OCI-LY7 (cell line): ENCODE results near the gene KCNIP3. TPM values are rescaled to one million over a fixed set of nuclear protein-coding genes. Genes with fewer than 3 reads are reported as not detected.
"Not testable (repeated sequence)": the region's sequence is repeated elsewhere in the genome, so short reads cannot be mapped to it uniquely, and the experiment has no call there.

Experiments
- BruUV-seq: library from RNA; stranded (reverse); fragments of 400-500 nt; replicated peaks from 2 replicates; lab custom pipeline; 2021; lab: Mats Ljungman, UMichigan
- CTCF ChIA-PET: fragments of 300-600 bp; sonication (Branson Sonifier 250); formaldehyde crosslinking; loops from one replicate; lab custom pipeline; 2022; ENCODE audit warnings: antibody characterized with exemption; ENCODE audit not compliant: unreplicated experiment; lab: Charles Lee
- POLR2A ChIA-PET: fragments of 300-600 bp; sonication (Branson Sonifier 250); formaldehyde crosslinking; loops from one replicate; lab custom pipeline; 2022; ENCODE audit warnings: antibody characterized with exemption; lab: Charles Lee
- DNase-seq: peaks from one replicate; pipeline ENCODE4 v3.0.0-alpha.2; 2015; ENCODE audit warnings: low spot score
- H2AFZ ChIP-seq: fragments of 200-600 bp; sonication (generic), shearing (Covaris generic); 2 replicates; pipeline ENCODE4 v1.6.1; 2014; ENCODE audit warnings: mild to moderate bottlenecking, antibody characterized with exemption, low read length, moderate library complexity
- H3K27ac ChIP-seq: fragments of 200-600 bp; sonication (generic); 2 replicates; pipeline ENCODE4 v1.5.1; 2014; ENCODE audit warnings: mixed run types, low read depth, mild to moderate bottlenecking, moderate library complexity, low read length, inconsistent platforms; ENCODE audit not compliant: poor library complexity, severe bottlenecking
- H3K36me3 ChIP-seq: fragments of 200-600 bp; sonication (generic); 2 replicates; pipeline ENCODE4 v1.6.1; 2014; ENCODE audit warnings: mild to moderate bottlenecking, antibody characterized with exemption, low read length, moderate library complexity, mixed read lengths; ENCODE audit not compliant: insufficient read depth
- H3K4me1 ChIP-seq: fragments of 200-600 bp; sonication (generic); 2 replicates; pipeline ENCODE4 v1.5.1; 2014; ENCODE audit warnings: mild to moderate bottlenecking, low read length; ENCODE audit not compliant: insufficient read depth, poor library complexity, severe bottlenecking
- H3K4me2 ChIP-seq: fragments of 200-600 bp; sonication (generic); 2 replicates; pipeline ENCODE4 v1.6.1; 2014; ENCODE audit warnings: mild to moderate bottlenecking, low read length
- H3K4me3 ChIP-seq: fragments of 200-600 bp; sonication (generic); 2 replicates; pipeline ENCODE4 v1.5.1; 2014; ENCODE audit warnings: mild to moderate bottlenecking, low read depth, low read length; ENCODE audit not compliant: poor library complexity, severe bottlenecking
- H3K79me2 ChIP-seq: fragments of 200-600 bp; sonication (generic); 2 replicates; pipeline ENCODE4 v1.6.1; 2016; ENCODE audit warnings: low read depth, mild to moderate bottlenecking, low read length, moderate library complexity, mixed read lengths; ENCODE audit not compliant: insufficient read depth
- H3K9me2 ChIP-seq: fragments of 200-600 bp; sonication (generic); 2 replicates; pipeline ENCODE4 v1.6.1; 2016; ENCODE audit warnings: mild to moderate bottlenecking, low read length, mixed read lengths; ENCODE audit not compliant: insufficient read depth
- H3K9me3 ChIP-seq: fragments of 200-600 bp; sonication (generic); 2 replicates; pipeline ENCODE4 v1.6.1; 2014; ENCODE audit warnings: mild to moderate bottlenecking, mixed run types, low read length, mixed read lengths
- H4K20me1 ChIP-seq: fragments of 200-600 bp; sonication (generic); 2 replicates; pipeline ENCODE4 v1.6.1; 2014; ENCODE audit warnings: mild to moderate bottlenecking, antibody characterized with exemption, low read length, moderate library complexity, mixed read lengths; ENCODE audit not compliant: insufficient read depth
- CTCF ChIP-seq: fragments of 200-600 bp; sonication (generic); conservative IDR thresholded peaks from 2 replicates; pipeline ENCODE4 v1.5.1; 2014; ENCODE audit warnings: mild to moderate bottlenecking, antibody characterized with exemption, low read length, moderate library complexity, mixed read lengths
- intact Hi-C: fragments of 100-400 bp; cut with micrococcal nuclease; formaldehyde crosslinking; loops from one replicate; pipeline ENCODE4 v1.10.0; 2022; ENCODE audit not compliant: unreplicated experiment
- total RNA-seq, 2 experiments: library from RNA; depleted of rRNA in 1 of 2; stranded (reverse); fragments of >200 nt in 1 of 2; shearing (Covaris generic) in 1 of 2; gene quantifications; 2 replicates each; pipeline ENCODE4 v1.2.3, GENCODE V29; 2014 to 2022

Gene KCNIP3
- total RNA-seq, 2 experiments from 2014 or later, result not detected

- H3K36me3 ChIP-seq, CTCF ChIA-PET, H4K20me1 ChIP-seq, H3K4me1 ChIP-seq, POLR2A ChIA-PET, H2AFZ ChIP-seq, H3K9me3 ChIP-seq, intact Hi-C loops, H3K9me2 ChIP-seq, H3K27ac ChIP-seq, H3K4me3 ChIP-seq, BruUV-seq, H3K79me2 ChIP-seq, H3K4me2 ChIP-seq: not testable (repeated sequence)
- DNase-seq, result peak; percentile 62
- TF ChIP-seq CTCF, result peak; percentile 79
Measured at GRCh38 chr2:95414015-95414594, 117.0 kb downstream of the KCNIP3 start.

- H4K20me1 ChIP-seq, POLR2A ChIA-PET, H3K4me1 ChIP-seq, intact Hi-C loops, H3K36me3 ChIP-seq, H3K4me3 ChIP-seq, H3K27ac ChIP-seq, CTCF ChIA-PET, H3K9me3 ChIP-seq, H2AFZ ChIP-seq, H3K9me2 ChIP-seq, DNase-seq, H3K4me2 ChIP-seq, H3K79me2 ChIP-seq: not testable (repeated sequence)
- BruUV-seq, result TSS peak; percentile 39
Measured at GRCh38 chr2:95415138-95415537, 118.0 kb downstream of the KCNIP3 start.

GRCh38 chr2:95415561-95415960 is 118.4 kb downstream of the KCNIP3 start:
- POLR2A ChIA-PET, DNase-seq, H3K36me3 ChIP-seq, H4K20me1 ChIP-seq, H3K4me3 ChIP-seq, H3K9me3 ChIP-seq, H3K79me2 ChIP-seq, intact Hi-C loops, H3K27ac ChIP-seq, BruUV-seq, CTCF ChIA-PET, H3K4me1 ChIP-seq, H2AFZ ChIP-seq, H3K4me2 ChIP-seq, H3K9me2 ChIP-seq: not testable (repeated sequence)

DNA sequence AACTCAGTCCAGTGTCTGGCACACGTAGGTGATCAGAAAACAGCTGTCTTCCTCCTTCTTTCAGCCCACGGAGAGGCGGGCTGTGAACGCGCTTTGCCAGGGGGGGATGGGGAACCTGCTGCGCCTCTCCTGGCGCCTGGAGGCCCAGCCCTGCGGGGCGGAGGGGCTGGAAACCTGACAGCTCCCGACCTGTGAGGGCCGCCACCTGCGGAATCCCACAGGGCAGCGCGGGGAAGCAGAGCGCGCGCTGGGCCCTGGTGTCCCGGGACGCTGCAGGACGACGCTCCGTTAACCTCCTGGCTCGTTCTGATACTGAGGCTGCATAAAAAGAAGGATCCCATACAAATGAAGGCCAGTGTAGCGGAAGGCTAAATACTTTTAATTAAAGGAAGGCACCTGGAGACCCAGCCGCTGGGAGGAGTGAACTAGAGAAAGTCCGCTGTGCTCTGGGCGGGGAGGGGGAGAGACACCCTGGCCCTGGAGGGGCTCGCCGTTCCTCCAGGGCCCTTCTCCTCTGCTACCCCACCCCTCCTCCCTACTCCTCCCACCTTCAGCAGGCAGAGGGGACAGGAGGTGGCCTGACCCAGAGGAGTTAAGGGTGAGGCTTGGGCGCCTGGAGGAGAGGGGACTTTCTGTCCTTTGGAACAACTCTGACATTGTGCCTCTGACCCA is 130.2 kb downstream of the KCNIP3 start:
- CTCF ChIA-PET, H3K36me3 ChIP-seq, H3K4me2 ChIP-seq, H3K4me3 ChIP-seq, H3K79me2 ChIP-seq, DNase-seq, H3K27ac ChIP-seq, H3K9me2 ChIP-seq, H3K9me3 ChIP-seq, H2AFZ ChIP-seq, POLR2A ChIA-PET, intact Hi-C loops, H4K20me1 ChIP-seq, BruUV-seq, H3K4me1 ChIP-seq: not testable (repeated sequence)

DNA sequence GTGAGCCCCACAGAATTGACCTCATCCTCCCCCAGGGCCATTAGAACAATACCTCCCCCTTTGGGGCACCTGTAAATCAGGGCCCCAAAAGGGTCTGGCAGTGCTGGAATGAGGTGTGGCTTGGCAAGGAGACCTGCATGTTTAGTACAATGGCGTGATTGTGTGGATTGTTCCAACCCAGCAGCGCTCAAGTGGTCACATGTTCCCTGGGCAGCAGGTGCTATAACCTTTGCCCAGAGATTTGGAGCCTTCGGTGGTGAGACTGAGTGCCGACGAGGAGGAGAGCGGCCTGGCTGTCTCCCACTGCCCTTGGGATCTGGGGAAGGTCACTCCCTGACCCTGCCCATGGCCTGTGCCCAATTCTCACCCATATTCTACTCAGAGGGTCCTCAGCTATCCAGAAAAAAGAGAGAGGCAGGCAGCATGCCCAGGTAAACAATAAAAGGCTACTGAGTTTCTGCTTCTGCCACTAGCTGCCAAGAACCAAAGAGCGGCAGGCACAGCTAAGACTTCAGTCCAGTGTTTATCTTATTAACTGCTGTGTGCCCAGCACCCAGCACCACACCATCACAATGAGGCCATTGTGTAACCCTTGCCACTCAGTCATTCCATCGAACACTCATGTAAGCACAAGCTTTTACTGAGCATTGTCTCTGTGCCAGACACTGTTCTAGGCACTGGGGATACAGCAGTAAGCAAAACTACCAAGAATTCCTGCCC is 132.8 kb downstream of the KCNIP3 start:
- H3K36me3 ChIP-seq, H3K4me1 ChIP-seq, H3K79me2 ChIP-seq, H3K4me2 ChIP-seq, H3K9me2 ChIP-seq, H3K27ac ChIP-seq, H3K9me3 ChIP-seq, POLR2A ChIA-PET, BruUV-seq, H3K4me3 ChIP-seq, intact Hi-C loops, CTCF ChIA-PET, H4K20me1 ChIP-seq, DNase-seq, H2AFZ ChIP-seq: not testable (repeated sequence)
